ENCODE results near the gene ALLC.

ALLC gene

GRCh38 chr2:3667151-3667631 lies 9.2 kb downstream of the ALLC start:
- H3K27me3 Mint-ChIP-seq, result peaks cover 4% of the 10 kb centered on the region
- H3K4me3 Mint-ChIP-seq, result no peak overlapping the region
- no peak overlapping the region for H3K27ac Mint-ChIP-seq
- H3K9me3 Mint-ChIP-seq (ENCODE audit: low read depth), result no peaks in the 10 kb centered on the region
- H3K36me3 Mint-ChIP-seq, result no peaks in the 10 kb centered on the region
- no peaks in the 10 kb centered on the region for H3K4me1 Mint-ChIP-seq (ENCODE audit: low read depth)

- Mint-ChIP-seq H3K9me3 (ENCODE audit: low read depth) (no peaks in the 10 kb centered on the region), H3K36me3 (no peaks in the 10 kb centered on the region), H3K4me1 (ENCODE audit: low read depth) (no peaks in the 10 kb centered on the region), H3K27ac (no peak overlapping the region), H3K27me3 (peaks cover 4% of the 10 kb centered on the region), H3K4me3 (no peak overlapping the region)
These were observed 11.7 kb downstream of the ALLC start for GRCh38 chr2:3669656-3670055.

- Mint-ChIP-seq H3K4me3 (no peak overlapping the region), H3K27ac (no peak overlapping the region), H3K4me1 (ENCODE audit: low read depth) (no peaks in the 10 kb centered on the region), H3K27me3 (peaks cover 4% of the 10 kb centered on the region), H3K36me3 (no peaks in the 10 kb centered on the region), H3K9me3 (ENCODE audit: low read depth) (no peaks in the 10 kb centered on the region)
These were observed 12.4 kb downstream of the ALLC start for GRCh38 chr2:3670376-3670775.

- Mint-ChIP-seq H3K27me3 (peaks cover 4% of the 10 kb centered on the region), H3K4me1 (ENCODE audit: low read depth) (no peaks in the 10 kb centered on the region), H3K4me3 (no peak overlapping the region), H3K9me3 (ENCODE audit: low read depth) (no peaks in the 10 kb centered on the region), H3K36me3 (no peaks in the 10 kb centered on the region), H3K27ac (no peak overlapping the region)
These were observed 12.9 kb downstream of the ALLC start for GRCh38 chr2:3670941-3671340.

GRCh38 chr2:3672861-3673678 lies 15.1 kb downstream of the ALLC start:
- H3K36me3 Mint-ChIP-seq, result no peaks in the 10 kb centered on the region
- H3K4me3 Mint-ChIP-seq, result no peak overlapping the region
- H3K27me3 Mint-ChIP-seq, result peaks cover 4% of the 10 kb centered on the region

GRCh38 chr2:3674066-3674845 lies 16.3 kb downstream of the ALLC start:
- Mint-ChIP-seq H3K27ac (no peak overlapping the region), H3K4me1 (ENCODE audit: low read depth) (no peaks in the 10 kb centered on the region), H3K36me3 (no peaks in the 10 kb centered on the region), H3K27me3 (peaks cover 4% of the 10 kb centered on the region), H3K9me3 (ENCODE audit: low read depth) (no peaks in the 10 kb centered on the region), H3K4me3 (no peak overlapping the region)

More at GRCh38 chr2:3672861-3673678, 15.1 kb downstream of the ALLC start:
- no peaks in the 10 kb centered on the region for H3K4me1 Mint-ChIP-seq (ENCODE audit: low read depth)
- no peak overlapping the region for H3K27ac Mint-ChIP-seq
- H3K9me3 Mint-ChIP-seq (ENCODE audit: low read depth), result no peaks in the 10 kb centered on the region

GRCh38 chr2:3675687-3676086 lies 17.7 kb downstream of the ALLC start:
- H3K27ac Mint-ChIP-seq, result no peak overlapping the region
- H3K36me3 Mint-ChIP-seq, result no peaks in the 10 kb centered on the region
- H3K4me1 Mint-ChIP-seq (ENCODE audit: low read depth), result no peaks in the 10 kb centered on the region
- H3K4me3 Mint-ChIP-seq, result no peak overlapping the region
- H3K9me3 Mint-ChIP-seq (ENCODE audit: low read depth), result no peaks in the 10 kb centered on the region
- H3K27me3 Mint-ChIP-seq, result peaks cover 1% of the 10 kb centered on the region

GRCh38 chr2:3677436-3677835 lies 19.4 kb downstream of the ALLC start:
- H3K4me3 Mint-ChIP-seq, result no peak overlapping the region
- H3K9me3 Mint-ChIP-seq (ENCODE audit: low read depth), result no peaks in the 10 kb centered on the region

GRCh38 chr2:3678212-3678611 lies 20.2 kb downstream of the ALLC start:
- H3K36me3 Mint-ChIP-seq, result no peaks in the 10 kb centered on the region
- no peaks in the 10 kb centered on the region for H3K9me3 Mint-ChIP-seq (ENCODE audit: low read depth)
- H3K27ac Mint-ChIP-seq, result no peak overlapping the region
- H3K4me1 Mint-ChIP-seq (ENCODE audit: low read depth), result no peaks in the 10 kb centered on the region
- H3K4me3 Mint-ChIP-seq, result no peak overlapping the region
- peaks cover 1% of the 10 kb centered on the region for H3K27me3 Mint-ChIP-seq

More at GRCh38 chr2:3677436-3677835, 19.4 kb downstream of the ALLC start:
- Mint-ChIP-seq H3K4me1 (ENCODE audit: low read depth) (no peaks in the 10 kb centered on the region), H3K36me3 (no peaks in the 10 kb centered on the region), H3K27ac (no peak overlapping the region), H3K27me3 (peaks cover 1% of the 10 kb centered on the region)

- no peak overlapping the region for H3K27ac Mint-ChIP-seq
- no peaks in the 10 kb centered on the region for H3K9me3 Mint-ChIP-seq (ENCODE audit: low read depth)
- H3K4me3 Mint-ChIP-seq, result no peak overlapping the region
- H3K27me3 Mint-ChIP-seq, result peaks cover 1% of the 10 kb centered on the region
- no peaks in the 10 kb centered on the region for H3K4me1 Mint-ChIP-seq (ENCODE audit: low read depth)
- H3K36me3 Mint-ChIP-seq, result no peaks in the 10 kb centered on the region
These were observed 21.2 kb downstream of the ALLC start for GRCh38 chr2:3679180-3679579.

- peaks cover 1% of the 10 kb centered on the region for H3K27me3 Mint-ChIP-seq
- no peak overlapping the region for H3K27ac Mint-ChIP-seq
- H3K4me1 Mint-ChIP-seq (ENCODE audit: low read depth), result no peaks in the 10 kb centered on the region
- no peaks in the 10 kb centered on the region for H3K36me3 Mint-ChIP-seq
- no peak overlapping the region for H3K4me3 Mint-ChIP-seq
- H3K9me3 Mint-ChIP-seq (ENCODE audit: low read depth), result no peaks in the 10 kb centered on the region
These were observed 21.8 kb downstream of the ALLC start for GRCh38 chr2:3679616-3680393.

GRCh38 chr2:3680548-3681345 lies 22.7 kb downstream of the ALLC start:
- H3K4me1 Mint-ChIP-seq (ENCODE audit: low read depth), result no peaks in the 10 kb centered on the region
- no peaks in the 10 kb centered on the region for H3K9me3 Mint-ChIP-seq (ENCODE audit: low read depth)
- H3K4me3 Mint-ChIP-seq, result no peak overlapping the region
- H3K27ac Mint-ChIP-seq, result no peak overlapping the region
- peaks cover 1% of the 10 kb centered on the region for H3K27me3 Mint-ChIP-seq
- no peaks in the 10 kb centered on the region for H3K36me3 Mint-ChIP-seq

- no peak overlapping the region for H3K27ac Mint-ChIP-seq
- no peaks in the 10 kb centered on the region for H3K36me3 Mint-ChIP-seq
- no peaks in the 10 kb centered on the region for H3K4me1 Mint-ChIP-seq (ENCODE audit: low read depth)
- H3K27me3 Mint-ChIP-seq, result peaks cover 1% of the 10 kb centered on the region
- H3K4me3 Mint-ChIP-seq, result no peak overlapping the region
- no peaks in the 10 kb centered on the region for H3K9me3 Mint-ChIP-seq (ENCODE audit: low read depth)
These were observed 23.6 kb downstream of the ALLC start for GRCh38 chr2:3681625-3682024.

GRCh38 chr2:3682811-3683210 lies 24.8 kb downstream of the ALLC start:
- H3K27ac Mint-ChIP-seq, result no peak overlapping the region
- no peaks in the 10 kb centered on the region for H3K9me3 Mint-ChIP-seq (ENCODE audit: low read depth)
- no peaks in the 10 kb centered on the region for H3K36me3 Mint-ChIP-seq
- peaks cover 4% of the 10 kb centered on the region for H3K27me3 Mint-ChIP-seq
- H3K4me1 Mint-ChIP-seq (ENCODE audit: low read depth), result no peaks in the 10 kb centered on the region
- no peak overlapping the region for H3K4me3 Mint-ChIP-seq

Data from activated naive CD8-positive, alpha-beta T cell (primary cell).